ENCODE data around the gene P2RX6.

P2RX6 gene

GRCh38 chr22:21075516-21076138, 60.7 kb downstream of the P2RX6 start:
- DNase-seq (ENCODE audit: low spot score), result no peak

GRCh38 chr22:21076912-21077625, 62.1 kb downstream of the P2RX6 start:
- DNase-seq (ENCODE audit: low spot score), result no peak

Data from hematopoietic multipotent progenitor cell treated with erythropoietin and hydrocortisone succinate and interleukin-3 and kit ligand, for 15 days (in vitro differentiated cells).